T-helper 17 cell (primary cell): ENCODE results near the gene UBASH3A. TPM values are rescaled to one million over a fixed set of nuclear protein-coding genes. Genes with fewer than 3 reads are reported as not detected.

Experiments used
- ATAC-seq: fragments of 150-1000 bp; cut with Tn5 transposase; 2 replicates; pipeline ENCODE4 v1.10.0; 2021; ENCODE audit warnings: mild to moderate bottlenecking, moderate library complexity
- DNase-seq, 3 donors: peaks; one replicate each; pipeline versions ENCODE4 v3.0.0 to v3.0.0-alpha.2; 2020 to 2021
- H3K9me3 ChIP-seq: one replicate; pipeline ENCODE4 v1.7.0; 2013; ENCODE audit warnings: low read length, mild to moderate bottlenecking; ENCODE audit not compliant: control insufficient read depth, poor library complexity, severe bottlenecking
- H3K27ac Mint-ChIP-seq: one replicate; pipeline ENCODE4 v1.8.0; 2022; ENCODE audit warnings: mild to moderate bottlenecking, moderate library complexity, mixed read lengths
- H3K27me3 Mint-ChIP-seq: one replicate; pipeline ENCODE4 v1.8.0; 2022; ENCODE audit warnings: mixed read lengths
- H3K36me3 Mint-ChIP-seq: one replicate; pipeline ENCODE4 v1.8.0; 2022; ENCODE audit warnings: low read depth, mixed read lengths
- H3K4me1 Mint-ChIP-seq: one replicate; pipeline ENCODE4 v1.8.0; 2022; ENCODE audit warnings: mild to moderate bottlenecking, mixed read lengths
- H3K4me3 Mint-ChIP-seq: one replicate; pipeline ENCODE4 v1.8.0; 2022; ENCODE audit warnings: mild to moderate bottlenecking, moderate library complexity, mixed read lengths
- total RNA-seq, 4 donors: library from RNA in 2 of 4; stranded (reverse) in 2 of 4; gene quantifications; one replicate each; pipeline ENCODE4 v1.2.3 and lab custom pipeline; 2022 to 2026

UBASH3A gene
- total RNA-seq, 2 donors from 2014 or later = 49.5 to 50.3 TPM

GRCh38 chr21:42459546-42460215 is 56.0 kb downstream of the UBASH3A start:
- H3K27ac Mint-ChIP-seq = peak overlapping the region; percentile 95
- no peaks in the 10 kb centered on the region for H3K36me3 Mint-ChIP-seq
- ATAC-seq (no peak), DNase-seq (no peak)
- H3K9me3 ChIP-seq = no peaks in the 10 kb centered on the region
- H3K4me1 Mint-ChIP-seq = peaks cover 48% of the 10 kb centered on the region
- H3K4me3 Mint-ChIP-seq = peak overlapping the region; percentile 33
- H3K27me3 Mint-ChIP-seq = no peaks in the 10 kb centered on the region

- no peaks in the 10 kb centered on the region for H3K9me3 ChIP-seq
- DNase-seq (peak in 1 of 3 donors; percentile 40), ATAC-seq (peak; percentile 69)
- H3K4me3 Mint-ChIP-seq = peak overlapping the region; percentile 76
- no peaks in the 10 kb centered on the region for H3K36me3 Mint-ChIP-seq
- peaks cover 54% of the 10 kb centered on the region for H3K4me1 Mint-ChIP-seq
- H3K27me3 Mint-ChIP-seq = no peaks in the 10 kb centered on the region
- peak overlapping the region; percentile 95 for H3K27ac Mint-ChIP-seq
These were observed 56.9 kb downstream of the UBASH3A start for GRCh38 chr21:42460391-42461184.

GRCh38 chr21:42461185-42461520 is 57.5 kb downstream of the UBASH3A start:
- no peaks in the 10 kb centered on the region for H3K36me3 Mint-ChIP-seq
- DNase-seq (no peak), ATAC-seq (no peak)
- H3K27ac Mint-ChIP-seq = peak overlapping the region; percentile 95
- peaks cover 57% of the 10 kb centered on the region for H3K4me1 Mint-ChIP-seq
- no peaks in the 10 kb centered on the region for H3K9me3 ChIP-seq
- H3K27me3 Mint-ChIP-seq = no peaks in the 10 kb centered on the region
- H3K4me3 Mint-ChIP-seq = peak overlapping the region; percentile 76

- no peak for DNase-seq
- no peak overlapping the region for H3K4me3 Mint-ChIP-seq
These were observed 58.5 kb downstream of the UBASH3A start for GRCh38 chr21:42461881-42462877.

GRCh38 chr21:42463861-42464515 is 60.3 kb downstream of the UBASH3A start:
- H3K4me3 Mint-ChIP-seq = peak overlapping the region; percentile 54

More at GRCh38 chr21:42461881-42462877, 58.5 kb downstream of the UBASH3A start:
- Mint-ChIP-seq H3K4me1 (peaks cover 50% of the 10 kb centered on the region), H3K27ac (peak overlapping the region; percentile 95), H3K27me3 (no peaks in the 10 kb centered on the region), H3K36me3 (no peaks in the 10 kb centered on the region)
- ATAC-seq = no peak
- no peaks in the 10 kb centered on the region for H3K9me3 ChIP-seq

GRCh38 chr21:42465008-42465802 is 61.5 kb downstream of the UBASH3A start:
- Mint-ChIP-seq H3K27ac (peak overlapping the region; percentile 95), H3K4me1 (peaks cover 51% of the 10 kb centered on the region), H3K36me3 (no peaks in the 10 kb centered on the region), H3K4me3 (peak overlapping the region; percentile 74), H3K27me3 (no peaks in the 10 kb centered on the region)
- ATAC-seq (peak; percentile 29), DNase-seq (no peak)
- H3K9me3 ChIP-seq = no peaks in the 10 kb centered on the region

More at GRCh38 chr21:42463861-42464515, 60.3 kb downstream of the UBASH3A start:
- Mint-ChIP-seq H3K4me1 (peaks cover 53% of the 10 kb centered on the region), H3K36me3 (no peaks in the 10 kb centered on the region), H3K27ac (peak overlapping the region; percentile 95), H3K27me3 (no peaks in the 10 kb centered on the region)
- peak; percentile 76 for ATAC-seq
- H3K9me3 ChIP-seq = no peaks in the 10 kb centered on the region
- peak; percentile 42 to 58 (median 54) for DNase-seq

- H3K27me3 Mint-ChIP-seq = no peaks in the 10 kb centered on the region
- no peaks in the 10 kb centered on the region for H3K9me3 ChIP-seq
- ATAC-seq (no peak), DNase-seq (no peak)
- peak overlapping the region; percentile 95 for H3K27ac Mint-ChIP-seq
- no peaks in the 10 kb centered on the region for H3K36me3 Mint-ChIP-seq
- H3K4me1 Mint-ChIP-seq = peaks cover 45% of the 10 kb centered on the region
- H3K4me3 Mint-ChIP-seq = peak overlapping the region; percentile 74
These were observed 62.1 kb downstream of the UBASH3A start for GRCh38 chr21:42465803-42466127.

GRCh38 chr21:42466700-42467099 is 63.0 kb downstream of the UBASH3A start:
- H3K27me3 Mint-ChIP-seq = peaks cover 5% of the 10 kb centered on the region
- no peak for DNase-seq
- H3K27ac Mint-ChIP-seq = no peak overlapping the region
- H3K36me3 Mint-ChIP-seq = no peaks in the 10 kb centered on the region
- no peaks in the 10 kb centered on the region for H3K9me3 ChIP-seq
- peaks cover 38% of the 10 kb centered on the region for H3K4me1 Mint-ChIP-seq
- no peak overlapping the region for H3K4me3 Mint-ChIP-seq
- ATAC-seq = no peak

- H3K9me3 ChIP-seq = no peaks in the 10 kb centered on the region
- no peak for ATAC-seq
- peak overlapping the region; percentile 37 for H3K27ac Mint-ChIP-seq
- no peaks in the 10 kb centered on the region for H3K36me3 Mint-ChIP-seq
- peaks cover 36% of the 10 kb centered on the region for H3K4me1 Mint-ChIP-seq
- peaks cover 10% of the 10 kb centered on the region for H3K27me3 Mint-ChIP-seq
- no peak overlapping the region for H3K4me3 Mint-ChIP-seq
- no peak for DNase-seq
These were observed 63.7 kb downstream of the UBASH3A start for GRCh38 chr21:42467140-42467983.

- ATAC-seq = no peak
- H3K36me3 Mint-ChIP-seq = no peaks in the 10 kb centered on the region
- H3K9me3 ChIP-seq = no peaks in the 10 kb centered on the region
- no peak for DNase-seq
- H3K4me1 Mint-ChIP-seq = peaks cover 29% of the 10 kb centered on the region
- peaks cover 10% of the 10 kb centered on the region for H3K27me3 Mint-ChIP-seq
- H3K27ac Mint-ChIP-seq = no peak overlapping the region
- H3K4me3 Mint-ChIP-seq = no peak overlapping the region
These were observed 64.9 kb downstream of the UBASH3A start for GRCh38 chr21:42468491-42469131.

- Mint-ChIP-seq H3K27me3 (peaks cover 17% of the 10 kb centered on the region), H3K4me1 (peaks cover 24% of the 10 kb centered on the region), H3K4me3 (no peak overlapping the region), H3K27ac (no peak overlapping the region), H3K36me3 (peaks cover under 1% of the 10 kb centered on the region)
- DNase-seq (no peak), ATAC-seq (no peak)
- H3K9me3 ChIP-seq = no peaks in the 10 kb centered on the region
These were observed 65.6 kb downstream of the UBASH3A start for GRCh38 chr21:42469272-42469671.
